OCI-LY1 (cell line): ENCODE measurements around the gene CNTNAP4.

Source experiments
- H2AFZ ChIP-seq: fragments of 200-600 bp; sonication (generic), shearing (Covaris generic); 2 replicates; pipeline ENCODE4 v1.6.0; 2014; ENCODE audit warnings: antibody characterized with exemption, mild to moderate bottlenecking, low read length
- H3F3A ChIP-seq: fragments of 200-600 bp; sonication (generic), shearing (Covaris generic); 2 replicates; pipeline ENCODE4 v1.6.0; 2014; ENCODE audit warnings: mild to moderate bottlenecking, antibody characterized with exemption, low read length, moderate library complexity; ENCODE audit not compliant: insufficient read depth
- H3K27ac ChIP-seq: fragments of 200-600 bp; sonication (generic); 2 replicates; pipeline ENCODE4 v1.5.1; 2014; ENCODE audit warnings: low read length, mixed run types, mild to moderate bottlenecking, low read depth; ENCODE audit not compliant: poor library complexity, severe bottlenecking
- H3K27me3 ChIP-seq: fragments of 200-600 bp; sonication (generic); 2 replicates; pipeline ENCODE4 v1.6.0; 2014; ENCODE audit warnings: antibody characterized with exemption, mild to moderate bottlenecking, low read length, moderate library complexity; ENCODE audit not compliant: insufficient read depth
- H3K36me3 ChIP-seq: fragments of 200-600 bp; sonication (generic); 2 replicates; pipeline ENCODE4 v1.6.1; 2014; ENCODE audit warnings: mild to moderate bottlenecking, antibody characterized with exemption, low read length, moderate library complexity, mixed read lengths; ENCODE audit not compliant: insufficient read depth
- H3K4me1 ChIP-seq: fragments of 200-600 bp; sonication (generic); 2 replicates; pipeline ENCODE4 v1.5.1; 2014; ENCODE audit warnings: mild to moderate bottlenecking, low read length, moderate library complexity; ENCODE audit not compliant: insufficient read depth, severe bottlenecking
- H3K4me2 ChIP-seq: fragments of 200-600 bp; sonication (generic), shearing (Covaris generic); 2 replicates; pipeline ENCODE4 v1.6.1; 2014; ENCODE audit warnings: low read length
- H3K4me3 ChIP-seq: fragments of 200-600 bp; sonication (generic); 2 replicates; pipeline ENCODE4 v1.5.1; 2014; ENCODE audit warnings: low read length, low read depth, mild to moderate bottlenecking, mixed read lengths; ENCODE audit not compliant: poor library complexity, severe bottlenecking
- H3K79me2 ChIP-seq: fragments of 200-600 bp; shearing (Covaris generic); 2 replicates; pipeline ENCODE4 v1.6.1; 2016; ENCODE audit warnings: mixed run types, low read length, mixed read lengths; ENCODE audit not compliant: insufficient read depth
- H3K9ac ChIP-seq: fragments of 200-600 bp; sonication (generic), shearing (Covaris generic); 2 replicates; pipeline ENCODE4 v1.6.1; 2014; ENCODE audit warnings: mild to moderate bottlenecking, low read length, mixed read lengths
- H3K9me2 ChIP-seq: fragments of 200-600 bp; sonication (generic), shearing (Covaris generic); 2 replicates; pipeline ENCODE4 v1.6.1; 2014; ENCODE audit warnings: low read depth, mild to moderate bottlenecking, low read length, mixed read lengths
- H3K9me3 ChIP-seq: fragments of 200-600 bp; shearing (Covaris generic); 2 replicates; pipeline ENCODE4 v1.6.1; 2014; ENCODE audit warnings: low read length, mixed read lengths
- H4K20me1 ChIP-seq: fragments of 200-600 bp; sonication (generic), shearing (Covaris generic); 2 replicates; pipeline ENCODE4 v1.6.0; 2016; ENCODE audit warnings: mild to moderate bottlenecking, low read length; ENCODE audit not compliant: insufficient read depth
- CTCF ChIP-seq: fragments of 200-600 bp; sonication (generic), shearing (Covaris generic); IDR thresholded peaks from 2 replicates; pipeline ENCODE4 v1.5.1; 2017; ENCODE audit warnings: mild to moderate bottlenecking, antibody characterized with exemption, low read length, moderate library complexity, mixed read lengths
- EZH2 ChIP-seq: fragments of 200-600 bp; sonication (generic), shearing (Covaris generic); IDR thresholded peaks from 2 replicates; pipeline ENCODE4 v1.8.0; 2017; ENCODE audit warnings: borderline replicate concordance, mixed run types, mild to moderate bottlenecking, antibody characterized with exemption, low read length, moderate library complexity, mixed read lengths

The CNTNAP4 gene

GRCh38 chr16:76387994-76388393, 110.8 kb downstream of the CNTNAP4 start:
- Histone ChIP-seq H3K4me3 (no peak overlapping the region), H2AFZ (no peak overlapping the region), H3K9me2 (no peaks in the 10 kb centered on the region), H3K79me2 (no peaks in the 10 kb centered on the region), H3K9ac (no peak overlapping the region), H3K27me3 (no peaks in the 10 kb centered on the region), H3K4me2 (no peak overlapping the region), H3K9me3 (no peaks in the 10 kb centered on the region), H3K27ac (no peak overlapping the region), H3K36me3 (no peaks in the 10 kb centered on the region), H4K20me1 (no peaks in the 10 kb centered on the region), H3F3A (no peaks in the 10 kb centered on the region), H3K4me1 (no peaks in the 10 kb centered on the region)
- TF ChIP-seq EZH2 (no peak), CTCF (no peak)

GRCh38 chr16:76389126-76389525, 111.9 kb downstream of the CNTNAP4 start:
- H3F3A ChIP-seq, result no peaks in the 10 kb centered on the region
- no peak overlapping the region for H3K9ac ChIP-seq
- no peaks in the 10 kb centered on the region for H4K20me1 ChIP-seq
- H3K27ac ChIP-seq, result no peak overlapping the region
- no peaks in the 10 kb centered on the region for H3K27me3 ChIP-seq
- no peak for TF ChIP-seq CTCF
- TF ChIP-seq EZH2, result no peak
- H3K36me3 ChIP-seq, result no peaks in the 10 kb centered on the region
- no peak overlapping the region for H3K4me3 ChIP-seq
- H3K79me2 ChIP-seq, result no peaks in the 10 kb centered on the region
- no peaks in the 10 kb centered on the region for H3K4me1 ChIP-seq
- H3K4me2 ChIP-seq, result no peak overlapping the region
- H3K9me2 ChIP-seq, result no peaks in the 10 kb centered on the region
- H2AFZ ChIP-seq, result no peak overlapping the region
- no peaks in the 10 kb centered on the region for H3K9me3 ChIP-seq

- Histone ChIP-seq H3K36me3 (no peaks in the 10 kb centered on the region), H3K79me2 (no peaks in the 10 kb centered on the region), H2AFZ (no peak overlapping the region), H3K27me3 (no peaks in the 10 kb centered on the region), H3K27ac (no peak overlapping the region), H3K9me3 (no peaks in the 10 kb centered on the region), H3K4me3 (no peak overlapping the region), H4K20me1 (no peaks in the 10 kb centered on the region), H3K9me2 (no peaks in the 10 kb centered on the region), H3K4me2 (no peak overlapping the region), H3K9ac (no peak overlapping the region), H3F3A (no peaks in the 10 kb centered on the region), H3K4me1 (no peaks in the 10 kb centered on the region)
- TF ChIP-seq EZH2 (no peak), CTCF (no peak)
Measured at GRCh38 chr16:76390476-76390875, 113.3 kb downstream of the CNTNAP4 start.
